ENCODE measurements around the gene RSRC1. TPM values are rescaled to one million over a fixed set of nuclear protein-coding genes. Genes with fewer than 3 reads are reported as not detected.
A peak's percentile ranks its signal among the peaks of the same experiment; 100 is the strongest.

Gene RSRC1
- total and polyA plus RNA-seq, 2 experiments from 2014 or later: 22.6 to 34.1 TPM

GRCh38 chr3:158431829-158432228 is 321.9 kb downstream of the RSRC1 start:
- Histone ChIP-seq H3K36me3 (replicated peaks; ENCODE audit: insufficient read depth, low read depth) (no peaks in the 10 kb centered on the region), H4K20me1 (ENCODE audit: insufficient read depth, poor library complexity, severe bottlenecking) (no peaks in the 10 kb centered on the region), H3K27me3 (no peaks in the 10 kb centered on the region), H3K79me2 (no peaks in the 10 kb centered on the region), H3K4me3 (no peak overlapping the region), H2AFZ (no peak overlapping the region), H3K4me2 (peak overlapping the region; percentile 49), H3K27ac (no peak overlapping the region), H3K9me2 (replicated peaks; ENCODE audit: insufficient read depth) (no peaks in the 10 kb centered on the region), H3K9me3 (ENCODE audit: low read depth) (no peaks in the 10 kb centered on the region), H3K4me1 (ENCODE audit: insufficient read depth) (no peaks in the 10 kb centered on the region)
- 80% methylated on average over 3 of the region's 3 CpGs for WGBS (ENCODE audit: low lambda C conversion rate, missing lambda C conversion rate)
- no peak for DNase-seq (ENCODE audit: low spot score)
- TF ChIP-seq, protein P1, sequence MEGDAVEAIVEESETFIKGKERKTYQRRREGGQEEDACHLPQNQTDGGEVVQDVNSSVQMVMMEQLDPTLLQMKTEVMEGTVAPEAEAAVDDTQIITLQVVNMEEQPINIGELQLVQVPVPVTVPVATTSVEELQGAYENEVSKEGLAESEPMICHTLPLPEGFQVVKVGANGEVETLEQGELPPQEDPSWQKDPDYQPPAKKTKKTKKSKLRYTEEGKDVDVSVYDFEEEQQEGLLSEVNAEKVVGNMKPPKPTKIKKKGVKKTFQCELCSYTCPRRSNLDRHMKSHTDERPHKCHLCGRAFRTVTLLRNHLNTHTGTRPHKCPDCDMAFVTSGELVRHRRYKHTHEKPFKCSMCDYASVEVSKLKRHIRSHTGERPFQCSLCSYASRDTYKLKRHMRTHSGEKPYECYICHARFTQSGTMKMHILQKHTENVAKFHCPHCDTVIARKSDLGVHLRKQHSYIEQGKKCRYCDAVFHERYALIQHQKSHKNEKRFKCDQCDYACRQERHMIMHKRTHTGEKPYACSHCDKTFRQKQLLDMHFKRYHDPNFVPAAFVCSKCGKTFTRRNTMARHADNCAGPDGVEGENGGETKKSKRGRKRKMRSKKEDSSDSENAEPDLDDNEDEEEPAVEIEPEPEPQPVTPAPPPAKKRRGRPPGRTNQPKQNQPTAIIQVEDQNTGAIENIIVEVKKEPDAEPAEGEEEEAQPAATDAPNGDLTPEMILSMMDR (IDR thresholded peaks at IDR 0.05; ENCODE audit: poor library complexity): no peak
- TF ChIP-seq EZH2 (IDR thresholded peaks at IDR 0.05; ENCODE audit: borderline replicate concordance): no peak
- no peak for TF ChIP-seq EZH2phosphoT487 (IDR thresholded peaks at IDR 0.05; ENCODE audit: low read depth, severe bottlenecking, unreplicated experiment)

DNA sequence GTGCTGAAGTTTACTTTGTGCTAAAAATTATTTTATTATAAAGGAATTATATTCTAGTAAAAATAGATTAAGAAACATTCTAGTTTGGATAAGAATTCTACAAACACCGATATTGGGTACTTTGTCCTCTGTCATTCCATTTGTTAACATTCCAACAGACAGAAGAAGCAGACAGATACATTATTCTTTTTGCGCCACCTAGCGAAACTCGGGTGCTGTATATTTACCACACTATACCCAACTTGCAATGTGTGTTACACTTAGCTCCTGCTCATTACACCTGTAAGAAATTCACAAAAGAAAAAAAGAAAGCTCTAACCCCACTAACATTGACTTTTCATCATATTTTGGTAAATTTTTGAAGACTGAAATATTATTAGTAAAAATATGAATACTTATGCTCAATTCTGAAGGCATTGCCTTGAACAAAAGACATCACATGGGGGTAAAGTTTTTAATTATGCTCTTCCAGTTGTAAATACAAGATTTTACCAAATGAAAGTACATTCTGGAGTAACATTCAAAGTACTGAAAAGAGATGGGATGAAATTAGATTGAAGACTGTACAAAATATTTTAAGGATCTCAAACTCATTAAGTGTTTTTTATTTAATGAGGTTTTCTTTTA is 324.6 kb downstream of the RSRC1 start:
- TF ChIP-seq, protein P1 (IDR thresholded peaks at IDR 0.05; ENCODE audit: poor library complexity): peak; percentile 80
- TF ChIP-seq EZH2 (IDR thresholded peaks at IDR 0.05; ENCODE audit: borderline replicate concordance): no peak
- DNase-seq (ENCODE audit: low spot score): peak; percentile 82
- peak overlapping the region; percentile 14 for H3K4me2 ChIP-seq
- H4K20me1 ChIP-seq (ENCODE audit: insufficient read depth, poor library complexity, severe bottlenecking): no peaks in the 10 kb centered on the region
- H3K4me1 ChIP-seq (ENCODE audit: insufficient read depth): no peaks in the 10 kb centered on the region
- no peaks in the 10 kb centered on the region for H3K9me3 ChIP-seq (ENCODE audit: low read depth)
- no peaks in the 10 kb centered on the region for H3K79me2 ChIP-seq
- no peak overlapping the region for H3K4me3 ChIP-seq
- no peaks in the 10 kb centered on the region for H3K36me3 ChIP-seq (replicated peaks; ENCODE audit: insufficient read depth, low read depth)
- H2AFZ ChIP-seq: no peak overlapping the region
- no peaks in the 10 kb centered on the region for H3K27me3 ChIP-seq
- no peak overlapping the region for H3K27ac ChIP-seq
- no peaks in the 10 kb centered on the region for H3K9me2 ChIP-seq (replicated peaks; ENCODE audit: insufficient read depth)
- WGBS (ENCODE audit: low lambda C conversion rate, missing lambda C conversion rate): 3% methylated on average over 4 of the region's 4 CpGs

DNA sequence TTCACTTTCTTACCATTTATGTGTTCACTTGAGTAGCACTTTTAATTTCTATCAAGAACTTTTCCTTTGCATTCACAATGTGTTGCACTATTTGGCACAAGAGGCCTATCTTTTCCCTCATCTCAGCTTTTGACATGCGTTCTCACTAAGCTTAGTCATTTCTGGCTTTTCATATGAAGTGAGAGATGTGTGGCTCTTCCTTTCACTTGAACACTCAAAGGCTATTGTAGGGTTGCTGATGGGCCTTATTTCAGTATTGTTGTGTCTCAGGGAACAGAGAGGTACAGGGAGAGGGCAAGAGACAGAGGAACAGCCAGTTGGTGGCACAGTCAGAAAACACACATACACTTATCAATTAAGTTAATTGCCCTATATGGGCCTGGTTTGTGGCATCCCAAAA is 333.7 kb downstream of the RSRC1 start:
- H3K4me2 ChIP-seq: no peak overlapping the region
- no peaks in the 10 kb centered on the region for H3K9me2 ChIP-seq (replicated peaks; ENCODE audit: insufficient read depth)
- no peaks in the 10 kb centered on the region for H3K4me1 ChIP-seq (ENCODE audit: insufficient read depth)
- TF ChIP-seq EZH2 (IDR thresholded peaks at IDR 0.05; ENCODE audit: borderline replicate concordance): no peak
- TF ChIP-seq, protein P1 (IDR thresholded peaks at IDR 0.05; ENCODE audit: poor library complexity): no peak
- TF ChIP-seq EZH2phosphoT487 (IDR thresholded peaks at IDR 0.05; ENCODE audit: low read depth, severe bottlenecking, unreplicated experiment): no peak
- no peak overlapping the region for H3K27ac ChIP-seq
- no peaks in the 10 kb centered on the region for H3K79me2 ChIP-seq
- H3K36me3 ChIP-seq (replicated peaks; ENCODE audit: insufficient read depth, low read depth): no peaks in the 10 kb centered on the region
- no peak overlapping the region for H3K4me3 ChIP-seq
- no peaks in the 10 kb centered on the region for H3K27me3 ChIP-seq
- no peak overlapping the region for H2AFZ ChIP-seq
- no peaks in the 10 kb centered on the region for H4K20me1 ChIP-seq (ENCODE audit: insufficient read depth, poor library complexity, severe bottlenecking)
- 100% methylated on average over 1 of the region's 1 CpG for WGBS (ENCODE audit: low lambda C conversion rate, missing lambda C conversion rate)
- DNase-seq (ENCODE audit: low spot score): no peak
- H3K9me3 ChIP-seq (ENCODE audit: low read depth): no peaks in the 10 kb centered on the region

GRCh38 chr3:158447408-158447807 is 337.5 kb downstream of the RSRC1 start:
- Histone ChIP-seq H3K27ac (no peak overlapping the region), H3K4me2 (no peak overlapping the region), H2AFZ (no peak overlapping the region), H3K4me1 (ENCODE audit: insufficient read depth) (no peaks in the 10 kb centered on the region), H3K36me3 (replicated peaks; ENCODE audit: insufficient read depth, low read depth) (no peaks in the 10 kb centered on the region), H3K9me2 (replicated peaks; ENCODE audit: insufficient read depth) (no peaks in the 10 kb centered on the region), H3K79me2 (no peaks in the 10 kb centered on the region), H3K4me3 (no peak overlapping the region), H4K20me1 (ENCODE audit: insufficient read depth, poor library complexity, severe bottlenecking) (no peaks in the 10 kb centered on the region), H3K9me3 (ENCODE audit: low read depth) (no peaks in the 10 kb centered on the region), H3K27me3 (no peaks in the 10 kb centered on the region)
- no peak for DNase-seq (ENCODE audit: low spot score)
- TF ChIP-seq EZH2 (IDR thresholded peaks at IDR 0.05; ENCODE audit: borderline replicate concordance) (no peak), EZH2phosphoT487 (IDR thresholded peaks at IDR 0.05; ENCODE audit: low read depth, severe bottlenecking, unreplicated experiment) (no peak)
- TF ChIP-seq, protein P1 (IDR thresholded peaks at IDR 0.05; ENCODE audit: poor library complexity): no peak

Measured in hepatocyte (in vitro differentiated cells).